Measurements from ENCODE around the gene CEBPB. TPM values are rescaled to one million over a fixed set of nuclear protein-coding genes. Genes with fewer than 3 reads are reported as not detected.

Gene CEBPB
- polyA plus RNA-seq, 1 donor from 2014 or later = 18.7 TPM

- Mint-ChIP-seq H3K9me3 (peaks cover 0 to 3% (median 2%) of the 10 kb centered on the region in 3 donors), H3K4me1 (peaks cover 0 to 1% (median 0%) of the 10 kb centered on the region in 3 donors)
Observed at GRCh38 chr20:50220894-50221365, 30.3 kb downstream of the CEBPB start.

GRCh38 chr20:50221501-50222308 lies 31.1 kb downstream of the CEBPB start:
- H3K27ac Mint-ChIP-seq = no peak overlapping the region
- H3K4me1 Mint-ChIP-seq = peaks cover 0 to 1% (median 0%) of the 10 kb centered on the region in 3 donors
- peaks cover 17% of the 10 kb centered on the region for H3K27me3 Mint-ChIP-seq
- H3K4me3 Mint-ChIP-seq = no peak overlapping the region
- peaks cover 2% of the 10 kb centered on the region for H3K36me3 Mint-ChIP-seq
- H3K9me3 Mint-ChIP-seq = peaks cover 0 to 3% (median 2%) of the 10 kb centered on the region in 3 donors

More at GRCh38 chr20:50220894-50221365, 30.3 kb downstream of the CEBPB start:
- peaks cover 2% of the 10 kb centered on the region for H3K36me3 Mint-ChIP-seq
- peaks cover 15% of the 10 kb centered on the region for H3K27me3 Mint-ChIP-seq
- H3K27ac Mint-ChIP-seq = no peak overlapping the region
- no peak overlapping the region for H3K4me3 Mint-ChIP-seq

- no peak overlapping the region for H3K27ac Mint-ChIP-seq
- H3K4me1 Mint-ChIP-seq = peaks cover 0 to 1% (median 0%) of the 10 kb centered on the region in 3 donors
- no peak overlapping the region for H3K4me3 Mint-ChIP-seq
- peaks cover 14% of the 10 kb centered on the region for H3K27me3 Mint-ChIP-seq
- peaks cover 0 to 3% (median 2%) of the 10 kb centered on the region in 3 donors for H3K9me3 Mint-ChIP-seq
- peaks cover 2% of the 10 kb centered on the region for H3K36me3 Mint-ChIP-seq
Observed at GRCh38 chr20:50222309-50223038, 31.8 kb downstream of the CEBPB start.

- H3K9me3 Mint-ChIP-seq = peaks cover 0 to 3% (median 2%) of the 10 kb centered on the region in 3 donors
- peaks cover 14% of the 10 kb centered on the region for H3K27me3 Mint-ChIP-seq
- no peak overlapping the region for H3K27ac Mint-ChIP-seq
- no peak overlapping the region for H3K4me3 Mint-ChIP-seq
- peaks cover 2% of the 10 kb centered on the region for H3K36me3 Mint-ChIP-seq
- peaks cover 0 to 1% (median 0%) of the 10 kb centered on the region in 3 donors for H3K4me1 Mint-ChIP-seq
Observed at GRCh38 chr20:50223039-50224005, 32.7 kb downstream of the CEBPB start.

- Mint-ChIP-seq H3K4me3 (no peak overlapping the region), H3K9me3 (peaks cover 0 to 3% (median 2%) of the 10 kb centered on the region in 3 donors), H3K36me3 (peaks cover 2% of the 10 kb centered on the region), H3K27me3 (peaks cover 14% of the 10 kb centered on the region), H3K27ac (no peak overlapping the region), H3K4me1 (peaks cover 0 to 1% (median 0%) of the 10 kb centered on the region in 3 donors)
Observed at GRCh38 chr20:50224052-50224451, 33.4 kb downstream of the CEBPB start.

GRCh38 chr20:50224531-50225255 lies 34.1 kb downstream of the CEBPB start:
- Mint-ChIP-seq H3K27me3 (peaks cover 11% of the 10 kb centered on the region), H3K4me1 (peaks cover 0 to 1% (median 0%) of the 10 kb centered on the region in 3 donors), H3K27ac (no peak overlapping the region), H3K4me3 (no peak overlapping the region), H3K36me3 (peaks cover 2% of the 10 kb centered on the region), H3K9me3 (peaks cover 0 to under 1% (median 0%) of the 10 kb centered on the region in 3 donors)

GRCh38 chr20:50226093-50226974 lies 35.7 kb downstream of the CEBPB start:
- no peaks in the 10 kb centered on the region for H3K9me3 Mint-ChIP-seq
- H3K27me3 Mint-ChIP-seq = peaks cover 11% of the 10 kb centered on the region
- peaks cover under 1% of the 10 kb centered on the region for H3K36me3 Mint-ChIP-seq
- H3K4me1 Mint-ChIP-seq = no peaks in the 10 kb centered on the region
- H3K27ac Mint-ChIP-seq = no peak overlapping the region
- H3K4me3 Mint-ChIP-seq = no peak overlapping the region

GRCh38 chr20:50227506-50227905 lies 36.9 kb downstream of the CEBPB start:
- H3K9me3 Mint-ChIP-seq = no peaks in the 10 kb centered on the region
- no peaks in the 10 kb centered on the region for H3K4me1 Mint-ChIP-seq
- H3K27ac Mint-ChIP-seq = peak overlapping the region in 1 of 3 donors; percentile 31
- H3K27me3 Mint-ChIP-seq = peaks cover 11% of the 10 kb centered on the region
- peaks cover 2% of the 10 kb centered on the region for H3K36me3 Mint-ChIP-seq
- H3K4me3 Mint-ChIP-seq = no peak overlapping the region

GRCh38 chr20:50229156-50229607 lies 38.6 kb downstream of the CEBPB start:
- Mint-ChIP-seq H3K4me1 (no peaks in the 10 kb centered on the region), H3K9me3 (no peaks in the 10 kb centered on the region), H3K27ac (no peak overlapping the region), H3K27me3 (peaks cover 14% of the 10 kb centered on the region), H3K36me3 (peaks cover 2% of the 10 kb centered on the region), H3K4me3 (peak overlapping the region in 1 of 4 donors; percentile 18)

- peak overlapping the region in 1 of 3 donors; percentile 69 for H3K27ac Mint-ChIP-seq
- no peak overlapping the region for H3K4me3 Mint-ChIP-seq
- no peaks in the 10 kb centered on the region for H3K4me1 Mint-ChIP-seq
- H3K36me3 Mint-ChIP-seq = peaks cover 2% of the 10 kb centered on the region
- no peaks in the 10 kb centered on the region for H3K9me3 Mint-ChIP-seq
- peaks cover 11% of the 10 kb centered on the region for H3K27me3 Mint-ChIP-seq
Observed at GRCh38 chr20:50230184-50230583, 39.6 kb downstream of the CEBPB start.

- Mint-ChIP-seq H3K36me3 (peaks cover 2% of the 10 kb centered on the region), H3K27me3 (peaks cover 11% of the 10 kb centered on the region), H3K4me3 (no peak overlapping the region), H3K4me1 (no peaks in the 10 kb centered on the region), H3K9me3 (no peaks in the 10 kb centered on the region), H3K27ac (peak overlapping the region in 1 of 3 donors; percentile 69)
Observed at GRCh38 chr20:50230871-50231560, 40.4 kb downstream of the CEBPB start.

GRCh38 chr20:50231854-50232253 lies 41.2 kb downstream of the CEBPB start:
- Mint-ChIP-seq H3K27ac (no peak overlapping the region), H3K27me3 (peaks cover 8% of the 10 kb centered on the region), H3K4me1 (no peaks in the 10 kb centered on the region), H3K36me3 (peaks cover 2% of the 10 kb centered on the region), H3K9me3 (no peaks in the 10 kb centered on the region), H3K4me3 (no peak overlapping the region)
